CD4-positive, alpha-beta T cell treated with Interleukin-4 for 4 hours (primary cell): ENCODE measurements around the gene PIGU.
A peak's percentile ranks its signal among the peaks of the same experiment; 100 is the strongest.
"Not testable (repeated sequence)": the region's sequence is repeated elsewhere in the genome, so short reads cannot be mapped to it uniquely, and the experiment has no call there.

Source experiments
- DNase-seq: peaks from one replicate; pipeline ENCODE4 v3.0.0-alpha.2; 2020

The PIGU gene

GRCh38 chr20:34706912-34707784, 30.3 kb upstream of the PIGU start:
- DNase-seq = no peak

GRCh38 chr20:34706302-34706875, 29.5 kb upstream of the PIGU start:
- no peak for DNase-seq

DNA sequence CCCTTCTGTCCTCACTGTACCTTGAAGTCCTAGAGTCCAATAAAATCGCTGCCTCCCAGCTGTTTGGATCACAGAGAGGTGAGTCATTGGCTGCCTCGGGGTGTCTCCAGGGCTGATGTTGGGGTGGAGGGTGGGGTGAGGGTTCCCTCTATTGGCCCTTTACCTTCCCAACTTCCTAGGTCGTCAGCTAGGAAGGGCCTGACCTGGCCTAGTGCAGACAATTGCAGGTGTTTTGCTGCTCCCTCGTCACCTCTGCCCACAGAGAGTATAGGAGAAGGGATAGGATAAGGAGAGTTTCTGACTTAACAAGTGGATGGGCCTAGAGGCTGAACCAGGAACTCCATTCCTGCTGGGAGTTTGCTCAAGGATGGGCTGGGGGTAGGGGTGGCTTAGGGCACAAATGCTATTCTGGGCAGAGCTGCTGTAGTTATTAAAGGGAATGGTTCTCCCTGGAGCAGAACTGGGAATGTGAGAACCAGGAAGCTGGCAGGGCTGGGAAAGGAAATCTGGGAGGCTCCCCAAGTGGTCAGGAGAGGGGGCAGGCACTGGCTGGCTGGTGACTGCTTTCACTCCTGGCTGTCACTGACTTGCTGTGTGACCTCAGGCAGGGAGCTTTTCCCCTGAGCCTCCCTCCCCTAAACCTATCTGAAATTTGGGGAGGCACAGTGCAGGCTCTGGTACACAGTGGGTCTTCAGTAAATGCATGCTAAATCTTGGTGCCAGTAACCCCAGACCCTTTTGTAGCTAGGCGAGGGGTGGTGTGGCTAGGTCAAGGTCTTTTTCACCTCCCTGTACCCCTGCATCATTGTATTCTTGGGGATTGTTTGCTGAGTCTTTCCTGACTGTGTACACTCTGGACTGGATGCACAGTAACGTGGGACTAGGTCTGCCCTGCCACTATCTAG, 28.8 kb upstream of the PIGU start:
- no peak for DNase-seq

DNA sequence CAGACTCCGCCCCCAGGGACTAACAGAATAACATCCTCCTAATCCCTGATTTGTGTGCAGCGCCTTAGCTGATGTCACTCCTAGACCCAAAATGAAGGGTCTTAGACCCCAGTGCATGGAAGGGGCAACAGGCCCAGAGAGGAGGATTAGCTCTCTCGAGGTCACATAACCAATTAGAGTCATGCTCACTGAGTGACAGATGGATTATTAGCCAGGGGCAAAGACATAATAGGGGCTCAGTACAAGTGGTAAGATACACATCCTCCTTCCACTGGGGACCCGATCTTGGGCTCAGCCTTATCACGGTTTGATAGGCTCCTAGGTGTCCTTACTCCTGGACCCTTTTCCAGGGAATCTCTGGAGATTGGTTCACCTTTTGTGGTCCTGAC, 28.1 kb upstream of the PIGU start:
- DNase-seq = no peak

DNA sequence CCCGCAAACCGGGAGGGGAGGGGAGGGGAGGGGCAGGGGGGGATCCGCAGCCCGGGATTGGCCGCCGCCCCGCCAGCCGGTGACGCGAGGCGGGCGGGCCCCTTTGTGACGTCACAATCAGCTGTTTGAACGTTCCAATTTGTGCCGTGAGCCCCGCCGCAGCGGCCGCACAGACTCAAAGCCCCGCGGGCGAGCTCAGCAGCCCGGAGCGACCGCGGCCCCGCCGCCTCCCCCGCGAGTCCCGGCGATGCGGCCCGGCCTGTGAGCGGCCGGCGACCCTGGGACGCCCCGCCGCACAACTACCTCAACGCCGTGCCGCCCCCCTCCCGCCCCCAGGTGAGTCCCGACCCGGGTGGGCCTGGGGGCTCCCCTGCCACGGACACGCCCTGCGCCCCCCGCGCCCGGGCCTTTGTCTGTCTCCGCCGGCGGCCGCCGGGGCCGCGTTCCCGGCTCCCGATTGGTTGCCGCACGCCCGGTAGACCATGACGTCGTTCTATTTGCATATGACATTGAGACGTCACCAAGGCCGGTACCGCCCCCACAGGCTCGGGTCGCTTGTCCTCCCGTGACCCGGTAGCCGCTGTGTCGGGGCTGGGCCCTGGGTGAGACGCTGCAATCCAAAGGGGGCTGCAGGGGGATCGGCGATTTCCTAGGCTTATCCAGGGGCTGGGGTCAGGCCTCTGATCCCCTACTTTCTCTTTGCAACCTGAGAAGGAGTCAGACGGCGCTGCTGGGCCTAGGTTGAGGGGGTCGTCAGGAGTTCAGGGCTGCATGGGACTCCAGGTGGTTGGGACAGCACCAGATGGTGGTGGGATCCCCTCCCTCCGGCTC, 27.5 kb upstream of the PIGU start, which contains the start of gene TP53INP2:
TSS of gene TP53INP2 (plus strand) at position 168 of the 831 bp plus-strand sequence. CDS start 4,396 bp downstream, outside the sequence.
- peak; percentile 80 for DNase-seq

GRCh38 chr20:34703424-34704176, 26.7 kb upstream of the PIGU start:
- no peak for DNase-seq

DNA sequence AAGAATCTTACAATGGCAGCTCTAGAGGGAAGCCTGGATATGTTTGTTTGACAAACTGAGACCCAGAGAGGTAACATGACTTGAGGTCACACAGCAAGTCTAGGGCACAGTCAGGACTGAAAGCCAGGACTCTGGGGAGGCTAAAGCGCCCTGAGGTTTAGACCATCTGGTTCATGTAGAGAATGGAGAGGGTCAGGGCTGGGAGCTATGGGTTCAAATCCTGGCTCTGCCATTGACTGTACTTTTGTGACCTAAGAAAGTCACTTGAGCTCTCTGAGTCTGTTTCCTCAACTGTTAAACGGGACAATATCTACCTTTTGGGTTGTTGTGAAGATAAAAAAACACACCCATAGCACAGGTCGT, 26.1 kb upstream of the PIGU start:
- DNase-seq = no peak

- no peak for DNase-seq
These were observed 24.7 kb upstream of the PIGU start for GRCh38 chr20:34701405-34702085.

DNA sequence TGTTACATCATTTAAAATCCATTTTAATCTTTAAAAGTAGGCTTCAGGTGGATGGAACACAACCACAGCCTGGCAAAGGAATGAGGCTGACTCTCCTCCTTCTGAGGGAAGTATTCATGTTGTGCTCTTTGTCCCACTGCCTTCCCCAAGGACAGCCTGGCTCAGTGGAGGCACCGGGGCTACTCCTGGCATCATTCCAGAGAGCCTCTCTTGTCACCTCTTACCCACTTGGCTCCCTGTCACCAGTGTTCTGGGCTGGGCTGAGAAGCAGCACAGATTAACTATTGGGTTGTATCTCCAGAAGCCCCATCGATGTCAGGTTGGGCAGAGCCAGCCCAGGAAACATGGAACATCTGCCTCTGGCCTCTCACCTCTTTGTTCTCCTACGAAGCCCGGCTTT, 16.5 kb upstream of the PIGU start:
- DNase-seq = no peak

- no peak for DNase-seq
These were observed 14.9 kb upstream of the PIGU start for GRCh38 chr20:34691838-34692237.

- DNase-seq = no peak
These were observed 12.6 kb upstream of the PIGU start for GRCh38 chr20:34689486-34689885.

GRCh38 chr20:34683667-34684066, 6.8 kb upstream of the PIGU start:
- DNase-seq = no peak

DNA sequence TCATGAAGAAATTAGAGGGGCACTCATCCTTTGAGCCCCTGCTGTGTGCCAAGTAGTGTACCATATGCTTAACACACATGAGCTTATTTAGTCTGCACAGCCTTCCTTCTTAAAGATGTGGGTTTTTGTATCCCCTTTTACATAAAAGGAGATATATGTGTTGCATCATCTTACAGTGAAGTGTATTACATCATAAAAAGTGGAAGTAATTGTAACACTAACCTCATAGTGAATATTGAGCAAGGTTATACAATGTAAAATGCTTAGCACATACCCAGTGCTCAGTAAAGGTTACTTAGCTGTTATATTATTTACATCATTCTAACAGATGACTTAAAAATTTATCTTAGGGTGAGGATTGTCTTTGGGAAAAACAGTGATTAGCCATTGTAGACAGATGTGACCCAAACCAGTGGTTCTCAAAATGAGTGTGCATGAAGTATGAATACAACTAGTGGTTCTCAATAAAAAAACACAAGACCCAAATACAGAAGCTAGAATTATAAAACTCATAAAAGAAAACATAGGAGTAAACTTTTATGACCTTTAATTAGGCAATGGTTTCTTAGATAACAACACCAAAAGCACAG, 3.8 kb upstream of the PIGU start:
- DNase-seq = no peak

GRCh38 chr20:34675993-34676641, 775 bp downstream of the PIGU start:
- no peak for DNase-seq

DNA sequence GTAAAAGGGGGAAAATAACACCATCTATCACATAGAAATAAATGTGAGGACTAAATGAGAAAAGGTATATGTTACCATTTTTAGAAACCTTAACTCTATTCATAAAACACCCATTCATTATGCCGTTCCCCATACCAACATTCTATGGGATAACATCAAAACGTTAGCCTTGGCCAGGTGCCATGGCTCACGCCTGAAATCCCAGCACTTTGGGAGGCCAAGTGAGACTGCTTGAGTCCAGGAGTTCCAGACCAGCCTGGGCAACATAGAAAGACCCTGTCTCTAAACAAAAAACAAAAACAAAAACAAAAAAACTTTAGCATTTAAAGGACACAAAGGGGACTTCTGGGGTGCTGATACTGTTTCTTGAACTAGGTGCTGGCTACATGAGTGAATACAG, 1.3 kb downstream of the PIGU start:
- no peak for DNase-seq

GRCh38 chr20:34673412-34673811, 3.5 kb downstream of the PIGU start:
- no peak for DNase-seq

GRCh38 chr20:34669094-34669493, 7.8 kb downstream of the PIGU start:
- no peak for DNase-seq

- DNase-seq = not testable (repeated sequence)
These were observed 12.1 kb downstream of the PIGU start for GRCh38 chr20:34664751-34665150.

DNA sequence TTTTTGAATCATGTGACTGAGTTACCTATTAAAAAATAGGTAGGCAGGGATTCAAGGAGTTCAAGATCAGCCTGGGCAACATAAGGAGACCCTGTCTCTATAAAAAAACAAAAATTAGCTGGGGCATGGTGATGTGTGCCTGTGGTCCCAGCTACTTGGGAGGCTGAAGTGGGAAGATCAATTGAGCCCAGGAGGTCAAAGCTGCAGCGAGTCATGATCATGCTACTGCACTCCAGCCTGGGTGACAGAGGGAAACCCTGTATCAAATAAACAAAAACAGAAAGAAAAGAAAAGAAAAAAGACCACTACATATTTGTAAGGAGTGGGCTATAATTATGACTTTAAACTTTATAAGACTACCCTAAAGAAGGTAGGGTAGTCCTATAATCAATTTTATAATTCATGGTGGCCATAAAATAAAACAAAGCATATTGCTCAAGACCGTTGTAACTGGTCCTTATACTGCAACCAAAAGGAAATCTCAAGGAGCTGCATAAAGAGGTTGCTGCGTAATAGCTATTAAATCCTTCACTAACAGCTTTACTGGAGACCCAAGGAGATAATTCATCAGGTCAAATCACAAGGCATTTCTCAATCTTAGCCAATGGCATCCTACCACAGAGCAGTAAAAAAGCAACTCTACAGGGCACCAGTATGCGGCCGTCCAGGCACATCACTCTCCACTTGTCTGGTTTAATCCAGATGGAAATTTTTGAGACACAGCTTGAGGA, 13.5 kb downstream of the PIGU start:
- no peak for DNase-seq

DNA sequence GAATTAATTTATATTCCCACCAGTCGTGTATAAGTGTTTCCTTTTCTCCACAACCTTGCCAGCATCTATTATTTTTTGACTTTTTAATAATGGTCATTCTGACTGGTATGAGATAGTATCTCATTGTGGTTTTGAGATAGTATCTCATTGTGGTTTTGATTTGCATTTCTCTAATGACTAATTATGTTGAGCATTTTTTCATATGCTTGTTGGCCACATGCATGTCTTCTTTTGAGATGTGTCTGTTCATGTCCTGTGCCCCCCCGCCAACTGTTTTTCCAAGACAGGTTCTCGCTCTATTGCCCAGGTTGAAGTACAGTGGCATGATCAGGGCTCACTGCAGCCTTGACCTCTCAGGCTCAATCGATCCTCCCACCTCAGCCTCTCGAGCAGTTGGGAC, 15.1 kb downstream of the PIGU start:
- DNase-seq = peak; percentile 4
